ENCODE data around the gene HOPX.

DNA sequence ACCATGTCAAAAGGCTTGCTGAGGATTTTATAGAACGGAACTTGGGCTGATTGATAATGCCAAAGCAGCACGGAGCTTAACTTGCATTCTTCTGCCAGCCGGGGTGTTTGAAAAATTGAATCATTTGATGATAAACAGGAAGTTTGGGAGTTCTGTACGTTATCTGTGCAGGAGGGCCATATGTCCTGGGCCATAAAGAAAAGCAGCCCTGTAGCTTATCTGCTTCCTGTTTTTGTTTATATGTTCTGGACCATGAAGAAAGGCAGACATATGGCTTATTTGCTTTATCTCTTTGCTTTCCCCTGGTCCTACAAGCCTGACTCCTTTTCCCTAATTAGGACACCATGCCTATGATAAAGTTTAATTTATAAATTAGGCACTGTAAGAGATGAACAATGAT is 62.4 kb downstream of the HOPX start:
- no peak for TF ChIP-seq TAF1 (IDR thresholded peaks at IDR 0.05; ENCODE audit: borderline replicate concordance, insufficient read depth, low read length)
- TF ChIP-seq POLR2AphosphoS5 (IDR thresholded peaks at IDR 0.05; ENCODE audit: low read depth, low read length): no peak
- TF ChIP-seq, protein P1, sequence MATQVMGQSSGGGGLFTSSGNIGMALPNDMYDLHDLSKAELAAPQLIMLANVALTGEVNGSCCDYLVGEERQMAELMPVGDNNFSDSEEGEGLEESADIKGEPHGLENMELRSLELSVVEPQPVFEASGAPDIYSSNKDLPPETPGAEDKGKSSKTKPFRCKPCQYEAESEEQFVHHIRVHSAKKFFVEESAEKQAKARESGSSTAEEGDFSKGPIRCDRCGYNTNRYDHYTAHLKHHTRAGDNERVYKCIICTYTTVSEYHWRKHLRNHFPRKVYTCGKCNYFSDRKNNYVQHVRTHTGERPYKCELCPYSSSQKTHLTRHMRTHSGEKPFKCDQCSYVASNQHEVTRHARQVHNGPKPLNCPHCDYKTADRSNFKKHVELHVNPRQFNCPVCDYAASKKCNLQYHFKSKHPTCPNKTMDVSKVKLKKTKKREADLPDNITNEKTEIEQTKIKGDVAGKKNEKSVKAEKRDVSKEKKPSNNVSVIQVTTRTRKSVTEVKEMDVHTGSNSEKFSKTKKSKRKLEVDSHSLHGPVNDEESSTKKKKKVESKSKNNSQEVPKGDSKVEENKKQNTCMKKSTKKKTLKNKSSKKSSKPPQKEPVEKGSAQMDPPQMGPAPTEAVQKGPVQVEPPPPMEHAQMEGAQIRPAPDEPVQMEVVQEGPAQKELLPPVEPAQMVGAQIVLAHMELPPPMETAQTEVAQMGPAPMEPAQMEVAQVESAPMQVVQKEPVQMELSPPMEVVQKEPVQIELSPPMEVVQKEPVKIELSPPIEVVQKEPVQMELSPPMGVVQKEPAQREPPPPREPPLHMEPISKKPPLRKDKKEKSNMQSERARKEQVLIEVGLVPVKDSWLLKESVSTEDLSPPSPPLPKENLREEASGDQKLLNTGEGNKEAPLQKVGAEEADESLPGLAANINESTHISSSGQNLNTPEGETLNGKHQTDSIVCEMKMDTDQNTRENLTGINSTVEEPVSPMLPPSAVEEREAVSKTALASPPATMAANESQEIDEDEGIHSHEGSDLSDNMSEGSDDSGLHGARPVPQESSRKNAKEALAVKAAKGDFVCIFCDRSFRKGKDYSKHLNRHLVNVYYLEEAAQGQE (IDR thresholded peaks at IDR 0.05; ENCODE audit: insufficient read depth in 1 of 2, low read depth in 2 of 2, low read length in 2 of 2): no peak
- no peak for TF ChIP-seq SIN3A (IDR thresholded peaks at IDR 0.05; ENCODE audit: borderline replicate concordance, insufficient read depth, low read length)
